NCI-H345 treated with DMSO at 0.1 percent for 48 hours (cell line): ENCODE data around the gene CCKAR.

Experiments
- DNase-seq: peaks from one replicate; lab custom pipeline; 2025; ENCODE audit not compliant: unreplicated experiment; lab: John Stamatoyannopoulos, UW

CCKAR gene

DNA sequence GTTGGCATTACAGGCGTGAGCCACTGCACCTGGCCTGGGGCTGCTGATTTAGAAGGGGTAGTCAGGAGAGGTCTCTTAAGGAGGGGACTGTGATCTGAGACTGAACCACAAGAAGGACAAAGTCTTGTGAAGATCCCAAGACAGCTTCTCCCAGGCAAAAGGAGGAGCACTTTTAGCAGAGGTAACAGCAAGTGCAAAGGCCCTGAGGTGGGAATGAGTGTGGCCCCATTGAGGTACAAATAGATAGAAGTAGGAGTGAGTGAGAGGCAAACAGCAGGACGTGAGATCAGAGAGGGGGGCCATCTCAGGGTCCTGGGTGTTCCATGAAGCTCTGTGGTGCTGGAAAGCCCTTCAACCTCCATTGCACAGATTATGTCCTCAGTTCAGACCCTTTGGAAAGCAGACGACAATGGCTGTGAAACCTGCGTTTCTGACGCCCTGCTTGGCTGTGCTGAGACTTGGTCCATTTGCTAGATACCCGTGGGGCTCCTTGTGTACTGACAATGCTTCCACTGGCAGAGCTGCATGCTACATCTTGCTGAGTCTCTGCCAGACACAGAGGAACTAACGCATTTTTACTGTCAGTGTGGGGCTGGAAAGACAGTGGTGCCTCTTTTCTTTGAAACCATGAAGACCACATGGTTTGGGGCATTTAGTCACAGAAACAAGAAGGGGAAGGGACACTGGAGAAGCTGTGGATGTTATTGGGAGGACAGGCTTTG lies 1.3 kb upstream of the CCKAR start:
- DNase-seq, result no peak

DNA sequence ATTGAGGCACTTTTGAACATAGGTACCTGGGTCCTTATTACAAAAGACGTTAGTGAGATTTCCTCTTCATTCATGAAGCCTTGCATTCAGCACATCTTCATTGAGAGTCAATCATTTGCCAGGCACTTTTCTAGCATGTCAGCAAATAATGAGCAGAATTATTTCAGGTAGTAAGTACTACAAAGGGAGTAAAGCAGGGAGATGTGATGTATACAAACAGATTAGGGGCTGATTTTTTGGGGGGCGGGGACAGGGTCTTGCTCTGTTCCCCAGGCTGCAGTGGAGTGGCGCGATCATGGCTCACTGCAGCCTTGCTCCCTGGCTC lies 638 bp upstream of the CCKAR start:
- no peak for DNase-seq

DNA sequence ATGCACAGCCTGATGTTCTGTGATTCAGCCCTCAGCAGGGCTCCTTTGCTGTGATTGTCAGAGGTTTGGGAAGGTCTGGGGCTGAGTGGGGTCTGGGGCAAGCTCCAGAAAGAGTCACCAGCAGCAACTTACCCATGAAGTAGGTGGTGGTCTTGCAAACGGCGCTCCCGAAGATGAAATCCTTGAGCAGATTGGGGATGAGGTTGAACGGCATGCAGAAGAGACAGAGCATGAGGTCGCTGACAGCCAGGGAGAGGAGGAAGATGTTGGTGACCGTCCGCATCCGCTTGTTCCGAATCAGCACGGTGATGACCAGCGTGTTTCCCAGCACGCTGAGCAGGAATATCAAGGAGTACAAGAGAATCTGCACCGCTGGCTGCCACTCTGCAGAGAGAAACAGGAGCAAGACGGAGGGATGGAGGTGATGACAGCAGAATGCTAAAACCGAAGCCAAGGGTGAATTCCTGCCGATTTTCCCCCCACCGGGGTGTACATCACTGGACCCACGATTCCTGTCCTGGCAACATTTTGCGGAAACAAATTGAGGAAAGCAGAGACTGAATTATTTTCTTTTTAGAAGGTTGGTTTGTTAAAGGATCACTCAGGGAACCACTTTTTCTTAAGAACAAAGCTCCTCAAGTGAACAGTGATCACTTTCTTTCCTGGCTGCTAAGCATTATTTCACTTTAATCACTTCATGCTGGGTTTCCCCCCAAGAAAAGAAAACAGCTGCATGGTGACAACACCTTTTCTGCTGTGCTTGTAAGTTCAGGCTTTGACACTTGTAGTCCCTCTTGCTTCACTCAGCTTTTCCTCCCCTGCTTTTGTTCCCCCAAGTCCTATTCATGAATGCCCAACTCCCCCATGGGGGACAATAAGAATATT lies 941 bp downstream of the CCKAR start:
- DNase-seq, result no peak

DNA sequence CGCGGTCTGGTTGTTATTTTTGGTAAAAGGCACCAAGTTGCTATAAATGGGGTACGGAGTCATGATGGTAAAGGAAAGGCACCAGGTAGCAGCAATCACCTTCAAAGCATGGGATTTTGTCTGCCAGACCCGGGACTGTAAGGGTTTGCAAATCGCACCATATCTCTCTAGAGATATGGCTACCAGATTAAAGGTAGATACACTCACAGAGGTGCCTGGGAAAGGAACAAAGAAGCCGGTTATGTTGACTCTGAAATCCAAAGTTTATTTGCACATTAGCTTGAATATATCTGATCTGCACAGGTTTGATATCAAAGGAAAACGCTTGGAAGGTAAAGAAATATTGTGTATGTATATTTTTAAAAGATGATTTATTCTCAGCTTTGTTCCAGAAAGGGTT lies 4.6 kb downstream of the CCKAR start:
- no peak for DNase-seq

DNA sequence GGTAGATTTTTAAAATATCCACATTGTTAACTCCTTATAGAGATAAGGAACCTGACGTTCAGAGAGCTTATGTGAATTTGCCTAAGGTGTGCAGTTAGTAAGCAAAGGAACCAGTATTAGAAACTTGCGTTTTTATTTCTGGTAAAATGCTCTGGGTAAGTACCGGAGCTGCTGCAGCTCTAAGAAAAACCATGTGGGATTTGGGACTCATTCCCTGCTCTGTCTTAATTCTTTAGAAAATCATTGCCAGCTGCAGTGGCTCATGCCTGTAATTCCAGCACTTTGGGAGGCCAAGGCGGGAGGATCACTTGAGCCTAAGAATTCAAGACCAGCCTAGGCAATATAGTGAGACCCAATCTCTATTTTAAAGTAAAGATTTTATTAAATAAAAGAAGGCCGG lies 5.8 kb downstream of the CCKAR start:
- DNase-seq, result no peak

DNA sequence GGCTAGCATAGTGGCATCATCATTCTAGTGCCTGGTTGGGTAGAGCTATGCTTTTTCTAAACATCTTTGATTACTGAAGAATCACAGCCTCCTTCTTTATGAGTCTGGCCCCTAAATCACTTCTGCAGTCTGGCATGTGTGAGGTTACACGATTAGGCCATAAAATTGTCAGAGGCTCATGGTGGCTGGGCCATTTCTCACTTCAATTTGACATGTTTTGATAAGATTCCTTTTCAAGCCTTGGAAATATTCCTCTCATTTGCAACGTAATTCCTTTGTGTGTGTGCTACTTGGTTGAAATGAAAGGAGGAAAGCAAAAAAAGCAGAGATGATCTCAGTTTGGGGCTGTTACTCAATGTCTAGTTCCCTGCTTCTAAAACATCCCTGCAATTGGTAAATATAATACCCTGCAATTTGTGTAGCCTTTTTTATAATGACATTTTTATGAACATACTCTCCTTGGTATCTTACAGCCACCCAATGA lies 6.2 kb downstream of the CCKAR start:
- no peak for DNase-seq

DNA sequence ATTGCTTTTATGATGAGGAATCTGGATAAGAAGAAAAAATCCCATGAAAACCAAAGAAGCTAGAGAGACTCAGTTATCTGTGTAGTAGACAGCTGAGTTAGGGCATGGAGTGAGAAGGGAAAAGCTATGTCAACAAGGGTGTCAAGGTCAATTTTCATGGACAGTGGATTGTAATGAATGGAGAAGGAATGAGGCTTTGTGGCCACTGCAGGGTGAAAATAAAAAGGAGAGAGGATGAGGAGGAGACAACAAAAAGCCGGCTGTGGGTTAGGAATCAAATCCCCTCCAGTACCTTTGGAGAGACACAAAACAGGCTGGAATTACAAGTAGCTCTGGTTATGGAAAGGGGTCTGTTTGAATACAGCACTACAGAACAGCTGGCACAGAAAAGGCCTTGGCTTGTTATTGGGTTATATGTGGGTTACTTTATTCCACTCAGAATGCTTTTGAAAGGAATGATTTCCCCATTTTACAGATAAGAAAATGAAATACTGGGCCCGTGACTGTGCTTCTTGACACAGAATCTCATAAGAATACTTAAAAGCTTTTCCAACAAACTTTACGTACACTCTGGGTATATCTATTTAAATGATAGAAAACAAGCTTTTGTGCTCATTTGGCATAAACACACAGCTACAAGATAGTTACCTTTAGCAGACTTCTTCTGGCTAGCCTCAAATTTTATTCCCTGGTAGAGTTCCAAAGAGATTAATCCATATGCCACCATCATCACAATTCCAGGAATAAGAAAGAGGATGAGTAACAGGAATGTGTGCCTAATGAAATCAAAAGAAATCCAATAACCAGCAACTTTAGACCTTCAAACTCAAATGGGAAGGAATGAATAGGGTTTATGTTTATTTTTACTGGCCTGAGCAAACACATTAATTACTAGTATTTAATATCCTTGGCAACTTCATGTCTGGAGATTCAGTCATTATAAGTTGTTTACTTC lies 7.5 kb downstream of the CCKAR start:
- no peak for DNase-seq

DNA sequence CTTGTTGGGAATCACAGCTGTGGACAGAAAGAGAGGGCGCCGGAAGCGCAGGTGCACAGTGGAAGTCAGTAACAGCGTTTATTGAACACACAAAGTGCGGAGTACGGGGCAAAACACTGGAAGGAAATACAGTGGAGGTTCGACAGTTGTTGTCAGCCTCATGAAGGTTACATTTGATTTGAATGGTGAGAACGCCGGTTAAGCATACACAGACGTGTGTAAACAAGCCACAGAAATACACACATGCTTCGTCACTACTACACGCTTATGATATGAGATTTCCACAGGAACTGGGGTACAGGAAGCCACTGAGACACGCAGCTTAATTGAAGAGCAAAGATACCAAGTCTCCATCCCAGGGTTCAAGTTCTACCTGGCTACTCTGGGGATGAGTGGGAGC lies 12.0 kb downstream of the CCKAR start:
- no peak for DNase-seq

DNA sequence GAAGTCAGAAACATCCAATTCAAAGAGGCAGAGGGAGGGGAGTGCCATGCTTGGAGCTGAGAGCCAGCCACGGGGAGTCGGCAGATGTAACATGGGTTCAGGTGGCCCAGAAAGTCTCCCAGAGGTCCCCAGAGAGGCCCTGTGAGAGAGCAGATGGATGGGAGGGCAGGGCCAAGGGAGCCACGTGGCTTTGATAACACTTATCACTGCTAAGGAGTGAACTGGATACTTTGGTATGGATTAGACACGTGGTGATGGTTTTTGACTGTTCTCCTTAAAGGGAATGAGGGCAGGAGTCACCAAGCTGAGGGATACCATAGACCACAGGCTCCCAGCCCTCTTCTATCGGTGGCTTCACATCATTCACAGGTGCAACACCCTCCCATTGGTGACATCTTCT lies 13.7 kb downstream of the CCKAR start:
- DNase-seq, result no peak

DNA sequence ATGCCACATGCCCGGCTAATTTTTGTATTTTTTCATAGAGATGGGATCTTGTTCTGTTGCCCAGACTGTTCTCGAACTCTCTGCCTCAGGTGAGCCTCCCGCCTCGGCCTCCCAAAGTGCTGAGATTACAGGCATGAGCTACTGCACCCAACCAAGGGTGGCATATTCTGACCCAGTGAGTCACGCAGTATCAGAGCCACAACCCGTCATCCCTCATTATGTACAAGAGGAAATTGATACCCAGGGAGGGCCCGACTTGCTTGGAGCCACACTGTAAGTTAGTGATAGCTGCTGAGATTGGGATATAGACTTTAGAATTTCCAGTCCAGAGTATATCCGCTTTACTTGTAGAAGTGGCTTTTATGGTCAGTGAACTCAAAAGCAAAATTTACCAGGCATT lies 14.6 kb downstream of the CCKAR start:
- DNase-seq, result no peak

DNA sequence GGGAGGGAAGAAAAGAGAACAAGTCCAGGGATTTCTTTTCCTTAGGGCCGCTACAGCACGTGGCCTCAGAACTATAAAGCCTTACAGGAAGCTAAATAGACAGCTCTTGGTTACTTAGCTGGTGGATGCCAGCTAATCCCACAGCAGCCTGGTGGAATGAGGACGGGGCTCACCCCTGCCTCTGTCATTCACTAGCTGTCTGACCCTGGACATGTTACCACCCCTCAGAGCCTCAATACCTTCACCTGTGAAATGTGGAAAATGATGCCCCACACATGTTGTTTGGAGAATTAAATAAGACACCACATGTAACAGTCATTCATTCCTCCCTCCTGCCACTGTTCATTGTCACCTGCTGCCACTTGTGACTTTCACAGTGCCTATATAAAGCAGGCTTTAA lies 15.7 kb downstream of the CCKAR start:
- DNase-seq, result no peak

DNA sequence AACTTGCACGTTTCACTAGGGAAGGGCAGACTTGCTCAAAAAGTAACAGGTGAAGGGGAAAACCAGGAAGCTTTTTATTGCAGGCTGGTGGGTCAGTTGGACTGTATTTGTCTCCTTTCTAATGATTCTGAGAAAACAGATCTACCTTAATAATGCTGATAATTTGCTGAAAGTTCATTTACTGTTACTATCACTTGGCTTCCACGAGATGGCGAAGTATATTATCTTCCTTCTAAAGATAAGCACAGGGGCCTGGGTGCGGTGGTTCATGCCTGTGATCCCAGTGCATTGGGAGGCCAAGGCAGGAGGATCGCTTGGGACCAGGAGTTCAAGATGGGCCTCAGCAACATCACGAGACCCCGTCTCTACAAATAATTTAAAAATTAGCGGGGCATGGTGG lies 16.4 kb downstream of the CCKAR start:
- no peak for DNase-seq

DNA sequence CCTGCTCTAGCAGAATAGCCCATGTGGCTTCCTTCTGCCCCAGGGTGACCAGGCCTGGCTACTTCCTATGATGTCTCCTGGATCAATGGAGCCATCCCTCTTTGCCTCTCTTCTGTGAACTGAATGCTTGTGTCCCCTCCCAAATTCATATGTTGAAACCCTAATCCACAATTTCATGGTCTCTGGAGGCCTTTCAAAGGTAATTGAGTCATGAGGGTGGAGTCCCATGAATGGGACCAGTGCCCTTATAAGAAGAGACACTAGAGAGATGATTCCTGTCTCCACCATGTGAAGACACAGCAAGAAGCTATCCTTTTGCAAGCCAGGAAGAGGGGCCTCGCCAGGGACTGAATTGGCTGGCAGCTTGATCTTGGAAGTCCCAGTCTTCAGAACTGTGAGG lies 18.4 kb downstream of the CCKAR start:
- DNase-seq, result no peak

DNA sequence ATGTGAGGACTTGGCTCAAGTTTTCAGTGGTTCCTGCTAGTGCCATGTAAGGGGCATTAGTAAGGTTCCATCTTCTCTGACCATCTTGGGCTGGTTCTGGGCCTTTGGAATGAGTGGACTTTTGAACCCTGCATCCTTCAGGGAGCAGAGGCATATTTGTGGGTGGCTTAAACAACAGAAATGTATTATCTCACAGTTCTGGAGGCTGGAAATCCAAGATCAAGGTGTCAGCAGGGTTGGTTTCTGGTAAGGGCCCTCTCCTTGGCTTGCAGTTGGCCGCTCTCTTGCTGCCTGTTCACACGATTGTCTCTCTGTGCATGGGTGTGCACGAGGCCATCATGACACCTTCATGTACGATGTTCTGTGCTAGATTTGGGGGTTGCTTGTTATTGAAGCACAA lies 21.3 kb downstream of the CCKAR start:
- DNase-seq, result no peak

DNA sequence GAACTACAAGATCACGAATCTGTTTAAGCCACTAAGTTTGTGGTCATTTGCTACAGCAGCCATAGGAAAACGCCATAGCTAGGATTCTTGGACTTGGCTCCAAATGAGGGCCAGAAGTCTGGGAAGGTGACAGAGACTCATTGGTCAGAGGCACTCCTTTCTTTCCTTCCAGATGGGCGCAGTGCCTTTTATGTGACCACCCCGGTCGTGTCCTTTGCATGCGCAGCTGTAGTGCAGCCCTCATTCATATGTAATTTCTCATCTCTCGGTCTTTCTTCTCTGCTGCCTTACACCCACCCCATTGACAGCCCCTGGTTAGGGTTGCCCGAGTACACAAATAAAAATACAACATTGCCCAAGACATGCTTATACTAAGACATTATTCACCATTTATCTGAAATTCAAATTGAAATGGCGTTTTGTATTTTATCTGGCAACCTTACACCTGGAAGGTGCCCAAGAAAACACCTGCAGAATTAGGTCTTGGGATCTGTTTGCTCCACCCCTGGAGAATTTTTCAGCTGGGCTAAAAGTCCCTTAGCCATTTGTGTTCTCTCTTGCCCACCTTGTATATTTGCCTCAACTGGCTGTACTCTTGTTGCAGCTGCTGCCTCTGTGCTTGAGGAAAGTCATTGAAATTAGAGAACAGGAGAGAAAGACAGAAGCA lies 21.9 kb downstream of the CCKAR start:
- DNase-seq, result no peak

DNA sequence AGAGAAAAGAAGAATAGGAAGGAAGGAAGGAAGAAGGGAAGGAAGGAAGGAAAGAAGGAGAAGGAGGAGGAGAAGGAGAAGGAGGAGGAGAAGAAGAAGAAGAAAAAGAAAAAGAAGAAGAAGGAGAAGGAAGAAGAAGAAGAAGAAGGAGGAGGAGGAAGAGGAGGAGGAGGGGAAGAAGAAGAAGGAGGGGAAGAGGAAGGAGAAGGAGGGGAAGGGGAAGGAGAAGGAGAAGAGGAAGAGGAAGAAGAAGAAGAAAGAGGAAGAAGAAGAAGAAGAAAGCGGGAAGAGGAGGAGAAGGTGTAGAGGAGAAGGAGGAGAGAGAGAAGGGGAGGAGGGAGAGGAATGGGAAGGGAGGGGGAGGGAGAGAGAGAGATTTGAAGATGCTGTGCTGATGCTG lies 22.6 kb downstream of the CCKAR start:
- DNase-seq, result no peak

DNA sequence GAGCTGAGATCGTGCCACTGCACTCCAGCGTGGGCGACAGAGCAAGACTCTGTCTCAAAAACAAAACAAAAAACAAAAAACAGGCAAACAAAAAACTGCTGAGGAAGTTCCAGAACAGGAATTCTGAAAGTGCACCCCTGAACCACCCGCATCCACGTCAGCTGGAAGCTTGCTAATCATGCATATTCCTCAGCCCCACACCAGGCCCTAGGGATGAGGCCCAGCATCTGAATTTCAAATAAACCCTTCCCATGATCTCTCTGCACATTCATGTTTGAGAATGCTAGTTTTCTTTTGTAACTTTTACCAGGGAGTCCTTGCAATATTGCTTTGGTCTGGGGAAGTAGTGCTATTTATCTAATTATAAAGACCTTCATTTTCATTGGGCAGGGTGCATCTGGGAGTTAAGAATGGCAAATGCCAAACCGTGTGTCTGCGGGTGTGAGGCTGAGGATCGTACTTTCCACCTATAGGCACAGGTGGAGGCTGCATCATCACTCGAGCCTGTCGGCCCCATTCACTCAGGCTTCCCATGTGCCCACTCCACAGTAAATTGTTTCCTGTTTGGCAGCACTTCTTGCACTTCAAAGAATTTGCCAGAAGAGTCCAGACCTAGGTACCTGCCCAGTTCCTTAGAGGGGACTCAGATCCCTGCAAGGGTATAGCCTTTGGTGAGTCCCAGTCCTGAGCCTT lies 23.6 kb downstream of the CCKAR start:
- DNase-seq, result no peak

DNA sequence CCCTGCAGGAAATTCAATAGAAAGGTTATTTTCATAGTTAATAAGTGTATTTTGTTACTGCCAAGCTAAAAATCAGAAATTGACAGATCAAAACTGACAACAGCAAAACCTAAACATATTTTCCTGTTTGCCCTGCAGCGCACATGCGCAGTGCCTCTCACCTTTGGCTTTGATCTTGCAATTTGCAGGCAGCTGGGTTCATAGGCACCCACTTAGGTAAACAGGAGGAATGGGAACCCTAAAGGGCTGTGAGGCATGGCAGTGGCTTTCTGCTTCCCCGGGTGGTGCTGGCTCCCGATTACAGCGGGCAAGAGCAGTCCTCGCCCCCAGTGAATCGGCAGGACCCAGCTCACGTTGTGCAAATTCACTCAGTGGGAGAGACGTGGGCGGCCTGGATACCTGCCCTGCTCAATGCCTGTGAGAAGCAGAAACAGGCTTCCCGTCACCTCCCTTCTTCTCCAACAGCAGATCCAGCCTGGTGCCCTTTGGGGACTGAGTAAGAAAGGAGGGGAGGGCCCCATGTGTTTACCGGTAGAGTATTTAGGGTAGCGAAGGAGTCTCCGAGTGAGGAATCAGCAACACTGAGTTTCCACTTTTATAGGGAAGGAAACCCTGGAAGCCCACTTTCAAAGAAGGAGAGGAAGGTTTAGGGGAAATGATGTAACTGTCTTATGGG lies 25.7 kb downstream of the CCKAR start:
- no peak for DNase-seq

DNA sequence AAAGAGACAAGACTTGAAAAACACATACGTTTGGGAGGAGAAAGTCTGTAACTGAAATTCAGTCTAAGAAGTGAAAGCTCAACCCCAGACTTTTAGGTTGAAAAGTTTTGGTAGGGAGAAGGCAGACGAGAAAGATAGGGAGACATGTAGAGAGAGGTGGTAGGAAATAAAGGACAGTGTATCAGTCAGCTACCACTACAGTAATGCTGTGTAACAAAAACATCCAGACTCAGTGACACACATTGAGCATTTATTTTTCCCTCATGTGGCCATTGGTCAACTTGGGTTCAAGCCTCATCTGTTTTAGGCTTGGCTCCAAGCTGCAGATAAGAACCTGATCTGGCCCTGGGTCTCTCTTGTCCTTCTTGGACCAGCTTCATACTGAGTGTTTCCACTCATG lies 26.9 kb downstream of the CCKAR start:
- DNase-seq, result no peak

DNA sequence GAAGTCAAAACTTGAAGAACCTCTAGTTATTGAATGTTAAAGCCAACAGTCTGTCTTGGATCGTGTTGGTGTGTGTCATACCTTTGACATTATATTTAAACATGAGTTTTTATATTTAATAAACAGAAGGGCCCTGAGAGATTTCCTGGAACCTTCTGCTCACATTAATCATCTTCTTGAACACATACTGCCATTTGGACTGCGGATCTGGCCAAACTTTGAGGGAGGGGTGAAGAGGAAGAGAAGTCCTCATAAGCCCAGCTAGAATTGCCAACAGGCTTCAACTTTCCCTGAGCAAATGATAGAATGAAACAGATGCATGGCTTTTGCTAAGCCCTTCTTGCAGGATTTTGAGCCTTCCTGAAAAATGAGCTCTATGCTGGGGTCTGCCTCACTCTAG lies 27.4 kb downstream of the CCKAR start:
- DNase-seq, result no peak
